SK-N-MC (cell line): ENCODE results near the gene AMN.
"Not testable (repeated sequence)": the region's sequence is repeated elsewhere in the genome, so short reads cannot be mapped to it uniquely, and the experiment has no call there.

Experiments used
- DNase-seq: peaks from one replicate; pipeline ENCODE4 v3.0.0-alpha.2; 2011; ENCODE audit warnings: low read depth, low spot score
- H3K27ac ChIP-seq: fragments of 200-600 bp; sonication (generic); 2 replicates; pipeline ENCODE4 v1.5.1; 2016; ENCODE audit warnings: mixed run types
- H3K36me3 ChIP-seq: fragments of 200-600 bp; sonication (generic); 2 replicates; pipeline ENCODE4 v1.6.1; 2017; ENCODE audit warnings: antibody characterized with exemption, low read length, mixed read lengths; ENCODE audit not compliant: insufficient read depth
- H3K4me3 ChIP-seq: fragments of 200-600 bp; sonication (generic); 2 replicates; pipeline ENCODE4 v1.5.1; 2016
- H3K9ac ChIP-seq: fragments of 200-600 bp; sonication (generic); 2 replicates; pipeline ENCODE4 v1.8.0; 2017; ENCODE audit warnings: mixed run types, mixed read lengths; ENCODE audit not compliant: insufficient read length
- H3K9me3 ChIP-seq: fragments of 200-600 bp; sonication (generic); 2 replicates; pipeline ENCODE4 v1.6.1; 2017; ENCODE audit warnings: low read depth, mild to moderate bottlenecking, antibody characterized with exemption, low read length, moderate library complexity, mixed read lengths
- EZH2 ChIP-seq: fragments of 200-600 bp; sonication (generic); IDR thresholded peaks from one replicate; pipeline ENCODE4 v1.6.1; 2017; ENCODE audit warnings: antibody characterized with exemption
- FOXP2 ChIP-seq: optimal IDR thresholded peaks from 2 replicates; pipeline ENCODE3; 2011; ENCODE audit warnings: mild to moderate bottlenecking, moderate library complexity; ENCODE audit not compliant: insufficient read depth; ENCODE audit errors: extremely low read length, control extremely low read depth
- POLR2AphosphoS5 ChIP-seq: IDR thresholded peaks from 2 replicates; pipeline ENCODE4 v1.6.1; 2012; ENCODE audit warnings: mild to moderate bottlenecking, low read depth, low read length, borderline replicate concordance

AMN gene

DNA sequence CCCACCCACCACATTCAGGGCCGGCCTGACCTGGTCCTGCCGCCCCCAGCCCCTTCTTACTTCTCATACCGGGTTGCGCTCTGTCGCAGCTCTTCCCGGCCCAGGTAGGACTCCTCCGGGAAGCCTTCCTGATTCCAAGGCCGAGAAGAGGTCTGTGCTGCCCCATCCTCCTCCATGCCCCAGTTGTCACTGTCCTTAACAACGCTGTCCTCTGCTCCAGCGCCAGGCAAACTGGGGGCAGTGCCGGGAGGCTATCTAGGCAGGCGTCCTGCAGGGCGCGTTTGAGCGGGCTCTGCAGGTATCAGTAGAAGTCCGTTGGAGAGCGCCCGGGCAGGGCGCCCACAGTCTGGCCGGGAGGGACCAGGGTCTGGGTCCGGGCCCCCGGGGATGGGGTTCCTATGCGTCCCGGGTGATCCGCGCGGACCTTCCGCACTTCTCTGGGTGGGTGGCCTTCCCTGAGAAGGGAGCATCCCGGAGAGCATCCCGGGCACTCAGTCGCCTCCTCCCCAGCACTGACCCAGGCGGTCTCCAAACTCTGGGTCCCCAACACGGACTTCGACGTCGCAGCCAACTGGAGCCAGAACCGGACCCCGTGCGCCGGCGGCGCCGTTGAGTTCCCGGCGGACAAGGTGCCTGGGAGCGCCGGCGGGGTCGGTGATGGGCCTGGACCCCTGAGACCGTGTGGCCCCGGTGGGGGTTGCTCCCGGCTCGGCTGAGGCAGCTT lies 900 bp downstream of the AMN start:
- Histone ChIP-seq H3K36me3 (no peaks in the 10 kb centered on the region), H3K27ac (no peak overlapping the region), H3K9me3 (no peaks in the 10 kb centered on the region), H3K4me3 (no peak overlapping the region), H3K9ac (no peak overlapping the region)
- TF ChIP-seq POLR2AphosphoS5 = no peak
- no peak for TF ChIP-seq EZH2
- no peak for TF ChIP-seq FOXP2
- no peak for DNase-seq

DNA sequence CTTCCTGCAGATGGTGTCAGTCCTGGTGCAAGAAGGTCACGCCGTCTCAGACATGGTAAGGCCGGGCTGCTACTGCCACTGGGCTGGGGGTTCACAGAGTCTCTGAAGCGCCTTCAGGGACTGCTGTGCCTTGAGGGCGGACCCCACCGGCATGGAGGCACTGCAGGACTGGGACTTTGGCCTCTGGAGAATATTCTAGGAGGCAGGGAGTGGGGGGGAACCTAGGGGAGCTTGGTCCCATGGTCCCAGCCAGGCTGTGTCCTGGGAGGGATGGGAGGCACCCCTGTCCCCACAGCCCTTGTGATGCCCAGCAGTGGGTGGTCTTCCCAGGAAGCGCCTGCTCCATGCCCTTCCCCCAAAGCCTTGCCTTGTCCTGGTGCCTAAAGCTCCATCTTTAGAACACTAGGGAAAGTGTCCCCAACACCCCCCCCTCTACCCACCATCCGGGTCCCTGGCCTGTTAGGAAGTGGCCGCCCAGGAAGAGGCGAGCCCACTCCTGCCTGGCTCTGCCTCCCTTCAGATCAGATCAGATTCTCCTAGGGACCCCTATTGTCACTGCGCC lies 1.5 kb downstream of the AMN start:
- no peak for DNase-seq
- H3K4me3 ChIP-seq = no peak overlapping the region
- TF ChIP-seq POLR2AphosphoS5 (no peak), EZH2 (no peak), FOXP2 (no peak)
- H3K36me3 ChIP-seq = no peaks in the 10 kb centered on the region
- no peak overlapping the region for H3K9ac ChIP-seq
- H3K27ac ChIP-seq = no peak overlapping the region
- no peaks in the 10 kb centered on the region for H3K9me3 ChIP-seq

DNA sequence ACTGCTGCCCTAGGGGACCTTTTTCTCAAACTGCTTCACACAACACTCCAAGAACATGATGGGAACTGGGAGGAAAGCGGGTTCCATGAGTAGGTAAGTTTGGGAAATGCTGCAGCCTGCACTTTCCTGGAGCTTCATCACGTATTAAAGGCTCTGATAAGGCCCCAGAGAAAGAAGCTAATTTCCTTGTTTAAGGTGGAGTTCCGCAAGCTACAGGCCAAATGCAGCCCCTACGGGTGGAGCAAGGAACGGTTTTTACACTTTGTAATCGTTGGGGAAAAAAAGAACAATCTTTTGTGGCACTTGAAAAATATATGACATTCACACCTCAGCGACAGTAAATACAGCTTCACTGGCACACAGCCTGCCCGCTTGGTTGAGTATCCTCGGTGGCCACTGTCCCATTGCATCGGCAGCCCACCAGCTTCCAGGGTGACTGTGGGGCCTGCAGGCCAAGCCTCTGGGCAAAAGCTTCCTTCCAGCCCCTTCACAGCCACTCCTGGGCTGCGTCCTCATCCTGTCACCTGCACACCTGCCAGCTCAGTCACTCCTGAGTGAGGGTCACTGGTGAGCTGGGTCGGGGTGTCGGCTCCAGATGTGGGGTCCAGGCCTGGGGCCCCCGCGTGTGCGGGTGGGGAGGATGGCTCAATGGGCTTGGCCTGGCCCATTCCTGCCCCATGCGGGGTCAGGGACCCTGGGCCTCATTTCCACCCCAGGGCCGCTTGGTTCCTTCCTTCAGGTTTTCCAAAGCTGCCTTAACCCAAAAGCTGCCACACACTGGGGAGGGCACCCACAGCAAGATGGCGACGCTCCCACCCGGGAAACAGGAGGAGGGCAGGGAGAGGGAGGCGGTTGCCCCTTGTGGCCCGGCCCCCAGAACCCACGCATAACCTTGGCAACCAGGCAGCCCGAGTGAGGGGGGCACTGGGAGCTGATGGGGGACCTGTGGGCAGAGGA lies 2.4 kb downstream of the AMN start:
- no peak for TF ChIP-seq FOXP2
- TF ChIP-seq POLR2AphosphoS5 = no peak
- no peak for TF ChIP-seq EZH2
- H3K9ac ChIP-seq = no peak overlapping the region
- no peak for DNase-seq
- no peaks in the 10 kb centered on the region for H3K9me3 ChIP-seq
- H3K27ac ChIP-seq = no peak overlapping the region
- no peaks in the 10 kb centered on the region for H3K36me3 ChIP-seq
- no peak overlapping the region for H3K4me3 ChIP-seq

DNA sequence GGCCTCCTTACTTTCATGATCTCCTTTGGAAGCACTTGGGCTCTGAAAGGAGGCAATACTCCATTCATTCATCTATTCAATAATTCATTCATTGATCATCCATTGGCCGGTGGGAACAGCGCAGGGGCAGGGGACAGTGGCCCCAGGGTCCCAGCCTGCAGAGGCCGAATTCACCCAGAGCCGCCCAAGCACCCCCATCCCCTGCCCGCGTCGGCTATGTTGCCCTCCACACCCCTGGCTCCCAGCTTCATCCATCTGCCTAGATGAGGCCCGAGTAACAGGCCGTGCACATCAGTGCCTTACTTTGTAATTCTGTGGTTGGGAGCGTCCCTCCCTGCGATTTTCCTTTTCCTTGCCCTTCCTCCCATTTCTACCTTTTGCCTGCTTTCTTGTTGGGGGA lies 3.2 kb downstream of the AMN start:
- TF ChIP-seq EZH2 = no peak
- TF ChIP-seq FOXP2 = no peak
- TF ChIP-seq POLR2AphosphoS5 = no peak
- no peak overlapping the region for H3K27ac ChIP-seq
- H3K9ac ChIP-seq = no peak overlapping the region
- H3K36me3 ChIP-seq = no peaks in the 10 kb centered on the region
- H3K4me3 ChIP-seq = no peak overlapping the region
- no peak for DNase-seq
- no peaks in the 10 kb centered on the region for H3K9me3 ChIP-seq

DNA sequence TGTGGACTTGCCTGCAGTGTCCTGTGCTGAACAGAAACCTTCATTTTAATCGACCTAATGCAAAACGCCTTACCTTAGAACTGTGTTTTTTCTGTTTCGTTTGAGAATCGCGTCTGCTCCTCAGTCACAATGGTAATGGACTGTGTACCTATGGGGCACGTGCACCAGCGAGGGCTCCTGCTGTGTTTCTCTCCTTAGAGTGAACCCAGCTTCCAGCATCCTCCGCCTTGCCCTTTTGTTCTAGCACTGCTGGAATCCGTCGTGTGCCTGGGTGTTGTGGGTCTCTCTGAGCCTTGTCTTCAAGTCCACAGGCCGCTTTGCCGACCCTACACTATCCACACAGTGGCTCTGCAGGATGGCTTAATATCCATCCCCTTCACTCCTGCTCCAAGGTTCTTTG lies 3.6 kb downstream of the AMN start:
- no peak for TF ChIP-seq FOXP2
- H3K36me3 ChIP-seq = no peaks in the 10 kb centered on the region; the same call in 1 of the 2 replicates
- no peak overlapping the region for H3K9ac ChIP-seq
- DNase-seq = no peak
- no peaks in the 10 kb centered on the region for H3K9me3 ChIP-seq
- no peak overlapping the region for H3K4me3 ChIP-seq
- no peak overlapping the region for H3K27ac ChIP-seq

DNA sequence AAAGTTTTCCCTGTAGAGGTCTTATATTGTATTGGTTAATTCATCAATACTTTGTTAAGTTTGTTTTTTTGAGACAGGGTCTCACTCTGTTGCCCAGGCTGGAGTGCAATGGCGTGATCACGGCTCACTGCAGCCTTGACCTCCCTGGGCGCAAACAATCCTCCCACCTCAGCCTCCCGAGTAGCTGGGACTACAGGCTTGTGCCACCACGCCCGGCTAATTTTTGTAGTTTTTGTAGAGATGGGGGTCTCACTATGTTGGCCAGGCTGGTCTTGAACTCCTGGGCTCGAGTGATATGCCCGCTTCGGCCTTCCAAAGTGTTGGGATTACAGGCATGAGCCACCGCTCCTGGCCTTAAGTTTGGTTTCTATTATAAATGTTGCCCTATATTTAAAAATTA lies 4.4 kb downstream of the AMN start:
- H3K9me3 ChIP-seq, H3K36me3 ChIP-seq, H3K4me3 ChIP-seq, H3K27ac ChIP-seq, H3K9ac ChIP-seq, DNase-seq: not testable (repeated sequence)

DNA sequence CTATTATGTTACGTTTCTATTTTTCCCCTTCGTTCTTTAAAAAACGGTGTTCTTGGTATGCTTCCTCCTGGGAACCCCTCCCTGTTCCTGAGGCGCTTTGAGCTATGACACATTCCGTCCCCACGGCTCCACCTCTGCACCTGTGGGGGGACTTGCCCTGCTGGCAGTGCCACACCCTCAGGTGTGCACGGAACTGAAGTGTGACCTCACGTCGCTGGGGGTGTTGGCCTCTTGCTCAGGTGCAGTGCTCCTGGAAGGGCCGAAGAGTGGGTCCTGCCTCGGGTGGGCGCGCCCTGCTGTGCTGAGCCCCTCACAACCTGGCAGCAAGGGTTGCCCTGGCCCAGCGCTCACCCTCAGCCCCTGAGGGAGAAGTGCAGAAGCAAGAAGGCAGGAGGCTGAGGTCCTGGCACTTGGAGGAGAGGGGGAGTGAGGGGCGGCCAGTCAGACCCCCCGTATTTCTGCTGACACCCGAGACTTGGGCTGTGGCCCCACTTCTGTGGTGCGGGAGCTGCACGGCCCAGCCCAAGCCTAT lies 4.9 kb downstream of the AMN start:
- no peak overlapping the region for H3K27ac ChIP-seq
- no peak for TF ChIP-seq POLR2AphosphoS5
- no peak for TF ChIP-seq FOXP2
- TF ChIP-seq EZH2 = no peak
- no peak overlapping the region for H3K4me3 ChIP-seq
- DNase-seq = no peak
- peaks cover 3% of the 10 kb centered on the region; the same call in 1 of the 2 replicates for H3K36me3 ChIP-seq
- no peaks in the 10 kb centered on the region for H3K9me3 ChIP-seq
- no peak overlapping the region for H3K9ac ChIP-seq

DNA sequence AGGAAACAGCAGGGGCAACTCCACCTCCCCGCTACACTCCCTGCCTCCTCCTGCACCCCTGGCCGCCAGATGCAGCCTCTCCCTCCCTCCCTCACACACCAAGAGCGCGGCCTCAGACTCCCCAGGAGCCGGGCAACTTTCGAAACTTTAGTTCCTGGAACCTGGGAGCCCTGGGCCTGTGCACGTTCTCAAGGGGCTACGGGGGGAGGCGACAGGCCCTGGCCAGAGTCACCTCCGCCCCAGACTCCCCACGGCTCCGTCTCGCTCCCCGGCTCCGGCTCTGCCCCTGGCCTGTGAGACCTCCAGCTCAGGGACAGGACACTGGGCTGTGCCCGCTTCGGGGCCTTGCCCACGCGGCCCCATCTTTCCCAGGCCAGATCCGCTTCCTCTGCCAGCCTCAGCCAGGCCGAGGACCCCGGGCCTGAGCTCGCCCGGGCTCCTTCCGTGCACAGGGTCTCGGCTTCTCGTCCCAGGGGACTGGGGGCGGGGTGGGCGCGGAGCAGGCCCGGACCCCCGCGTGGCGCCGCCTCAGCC lies 5.5 kb downstream of the AMN start:
- Histone ChIP-seq H3K4me3 (peak overlapping the region; percentile 91), H3K36me3 (peaks cover 3% of the 10 kb centered on the region; the same call in 1 of the 2 replicates), H3K27ac (no peak overlapping the region), H3K9me3 (no peaks in the 10 kb centered on the region), H3K9ac (peak overlapping the region; percentile 32)
- TF ChIP-seq POLR2AphosphoS5 = no peak
- no peak for TF ChIP-seq FOXP2
- no peak for TF ChIP-seq EZH2
- no peak for DNase-seq
